Upper lobe of right lung (tissue), 1 donor: Measurements from ENCODE around the gene NSF. TPM values are rescaled to one million over a fixed set of nuclear protein-coding genes. Genes with fewer than 3 reads are reported as not detected.
A peak's percentile ranks its signal among the peaks of the same experiment; 100 is the strongest.

Experiments
- ATAC-seq: fragments of 200-7000 bp; cut with Tn5 transposase; one replicate; pipeline ENCODE4 v1.9.1; 2020; ENCODE audit warnings: mild to moderate bottlenecking, moderate library complexity
- DNase-seq: peaks from one replicate; pipeline ENCODE4 v3.0.0-alpha.2; 2020
- H3K27ac ChIP-seq: fragments of 200-600 bp; one replicate; pipeline ENCODE4 v1.8.0; 2022
- H3K27me3 ChIP-seq: fragments of 200-600 bp; one replicate; pipeline ENCODE4 v1.8.0; 2022; ENCODE audit warnings: mild to moderate bottlenecking
- H3K36me3 ChIP-seq: fragments of 200-600 bp; one replicate; pipeline ENCODE4 v1.8.0; 2022
- H3K4me1 ChIP-seq: fragments of 200-600 bp; one replicate; pipeline ENCODE4 v1.8.0; 2022
- H3K4me3 ChIP-seq: fragments of 200-600 bp; one replicate; pipeline ENCODE4 v1.8.0; 2022; ENCODE audit warnings: mild to moderate bottlenecking
- H3K9me3 ChIP-seq: fragments of 200-600 bp; one replicate; pipeline ENCODE4 v1.8.0; 2022
- intact Hi-C: fragments of 100-400 bp; cut with DNase I; formaldehyde crosslinking; loops from one replicate; pipeline ENCODE4 v1.11.0; 2022
- total RNA-seq: library from RNA; stranded (reverse); fragmentation: NEBNext Ultra II Directional; extraction: Animal tissue kit (Norgen Biotek cat#: 25700); gene quantifications from one replicate; pipeline ENCODE4 v1.2.1, GENCODE V29; 2021
- TF ChIP-seq, protein P1 (sequence below): fragments of 200-600 bp; IDR thresholded peaks from one replicate; pipeline ENCODE4 v1.8.0; 2022; ENCODE audit warnings: antibody characterized with exemption
- donor health status: DM: no; HTN: yes; CAD: no; lungs with severe emphysema.

Gene NSF
- total RNA-seq, 1 donor from 2014 or later, result 49.6 TPM

DNA sequence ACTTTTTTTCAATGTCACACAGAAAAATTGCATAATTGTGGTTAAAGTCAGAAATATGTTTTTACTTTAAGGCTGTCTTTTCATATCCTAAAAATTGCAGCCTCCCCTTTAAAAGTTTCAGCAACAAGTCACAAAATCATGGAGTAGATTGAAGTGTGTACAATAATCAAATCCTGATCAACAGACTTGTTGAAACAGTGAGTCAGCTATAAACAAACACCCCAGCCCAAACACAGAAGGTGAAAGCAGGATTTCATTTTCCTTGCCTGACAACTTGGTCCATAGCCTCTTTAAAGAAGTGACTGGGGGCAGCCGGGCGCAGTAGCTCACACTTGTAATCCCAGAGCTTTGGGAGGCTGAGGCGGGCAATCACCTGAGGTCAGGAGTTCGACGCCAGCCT, 168.1 kb downstream of the NSF start:
- H3K4me3 ChIP-seq, result no peak overlapping the region
- ATAC-seq (peak; percentile 51), DNase-seq (no peak)
- no peaks in the 10 kb centered on the region for H3K4me1 ChIP-seq
- no peak overlapping the region for H3K27ac ChIP-seq
- H3K9me3 ChIP-seq, result no peaks in the 10 kb centered on the region
- intact Hi-C loops, result no loop called here
- TF ChIP-seq, protein P1, sequence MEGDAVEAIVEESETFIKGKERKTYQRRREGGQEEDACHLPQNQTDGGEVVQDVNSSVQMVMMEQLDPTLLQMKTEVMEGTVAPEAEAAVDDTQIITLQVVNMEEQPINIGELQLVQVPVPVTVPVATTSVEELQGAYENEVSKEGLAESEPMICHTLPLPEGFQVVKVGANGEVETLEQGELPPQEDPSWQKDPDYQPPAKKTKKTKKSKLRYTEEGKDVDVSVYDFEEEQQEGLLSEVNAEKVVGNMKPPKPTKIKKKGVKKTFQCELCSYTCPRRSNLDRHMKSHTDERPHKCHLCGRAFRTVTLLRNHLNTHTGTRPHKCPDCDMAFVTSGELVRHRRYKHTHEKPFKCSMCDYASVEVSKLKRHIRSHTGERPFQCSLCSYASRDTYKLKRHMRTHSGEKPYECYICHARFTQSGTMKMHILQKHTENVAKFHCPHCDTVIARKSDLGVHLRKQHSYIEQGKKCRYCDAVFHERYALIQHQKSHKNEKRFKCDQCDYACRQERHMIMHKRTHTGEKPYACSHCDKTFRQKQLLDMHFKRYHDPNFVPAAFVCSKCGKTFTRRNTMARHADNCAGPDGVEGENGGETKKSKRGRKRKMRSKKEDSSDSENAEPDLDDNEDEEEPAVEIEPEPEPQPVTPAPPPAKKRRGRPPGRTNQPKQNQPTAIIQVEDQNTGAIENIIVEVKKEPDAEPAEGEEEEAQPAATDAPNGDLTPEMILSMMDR, result no peak
- peaks cover 30% of the 10 kb centered on the region for H3K36me3 ChIP-seq
- H3K27me3 ChIP-seq, result no peaks in the 10 kb centered on the region

DNA sequence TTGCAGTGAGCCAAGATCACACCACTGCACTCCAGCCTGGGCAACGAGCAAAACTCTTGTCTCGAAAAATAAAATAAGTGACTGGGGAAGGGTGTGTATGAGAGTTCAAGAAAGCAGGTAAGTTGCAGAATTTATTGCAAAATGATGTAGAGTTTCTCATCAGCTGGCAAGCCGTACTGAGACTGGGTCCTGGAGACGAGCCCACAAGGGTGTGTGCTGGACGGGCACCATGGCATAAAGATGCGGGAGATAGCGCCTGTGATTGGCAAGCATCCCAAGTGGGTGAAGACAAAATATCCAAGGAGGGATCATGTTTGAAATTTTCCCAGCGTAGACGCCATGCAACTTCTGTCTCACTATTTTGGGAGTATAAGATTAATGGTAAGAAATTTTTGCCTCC, 168.7 kb downstream of the NSF start:
- Histone ChIP-seq H3K9me3 (no peaks in the 10 kb centered on the region), H3K4me1 (no peaks in the 10 kb centered on the region), H3K27me3 (no peaks in the 10 kb centered on the region), H3K36me3 (peaks cover 25% of the 10 kb centered on the region), H3K27ac (no peak overlapping the region), H3K4me3 (no peak overlapping the region)
- ATAC-seq, result no peak
- intact Hi-C loops, result no loop called here
- TF ChIP-seq, protein P1, result no peak
- no peak for DNase-seq

DNA sequence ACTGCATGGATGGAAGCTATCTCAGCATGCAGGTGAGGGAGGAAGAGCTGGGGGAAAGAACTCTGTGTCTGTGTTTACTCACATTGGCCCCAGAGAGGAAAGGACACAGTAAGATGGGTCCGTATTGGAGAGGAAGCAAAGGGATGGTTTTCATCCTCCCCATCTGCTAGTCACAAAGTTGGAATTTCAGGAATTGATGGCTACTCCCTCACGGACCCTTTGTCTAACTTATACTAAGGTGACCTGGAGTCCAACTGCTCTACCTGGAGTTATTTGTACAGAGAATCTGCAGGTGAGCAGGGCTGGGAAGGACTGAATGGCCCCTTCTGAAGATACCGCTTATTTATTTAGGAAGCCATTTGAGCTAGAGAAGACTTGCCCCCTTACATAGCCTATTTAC, 172.9 kb downstream of the NSF start:
- no peaks in the 10 kb centered on the region for H3K4me1 ChIP-seq
- DNase-seq (no peak), ATAC-seq (no peak)
- H3K27me3 ChIP-seq, result no peaks in the 10 kb centered on the region
- no peaks in the 10 kb centered on the region for H3K9me3 ChIP-seq
- no peak overlapping the region for H3K4me3 ChIP-seq
- intact Hi-C loops, result no loop called here
- H3K27ac ChIP-seq, result no peak overlapping the region
- no peaks in the 10 kb centered on the region for H3K36me3 ChIP-seq
- TF ChIP-seq, protein P1, result no peak

DNA sequence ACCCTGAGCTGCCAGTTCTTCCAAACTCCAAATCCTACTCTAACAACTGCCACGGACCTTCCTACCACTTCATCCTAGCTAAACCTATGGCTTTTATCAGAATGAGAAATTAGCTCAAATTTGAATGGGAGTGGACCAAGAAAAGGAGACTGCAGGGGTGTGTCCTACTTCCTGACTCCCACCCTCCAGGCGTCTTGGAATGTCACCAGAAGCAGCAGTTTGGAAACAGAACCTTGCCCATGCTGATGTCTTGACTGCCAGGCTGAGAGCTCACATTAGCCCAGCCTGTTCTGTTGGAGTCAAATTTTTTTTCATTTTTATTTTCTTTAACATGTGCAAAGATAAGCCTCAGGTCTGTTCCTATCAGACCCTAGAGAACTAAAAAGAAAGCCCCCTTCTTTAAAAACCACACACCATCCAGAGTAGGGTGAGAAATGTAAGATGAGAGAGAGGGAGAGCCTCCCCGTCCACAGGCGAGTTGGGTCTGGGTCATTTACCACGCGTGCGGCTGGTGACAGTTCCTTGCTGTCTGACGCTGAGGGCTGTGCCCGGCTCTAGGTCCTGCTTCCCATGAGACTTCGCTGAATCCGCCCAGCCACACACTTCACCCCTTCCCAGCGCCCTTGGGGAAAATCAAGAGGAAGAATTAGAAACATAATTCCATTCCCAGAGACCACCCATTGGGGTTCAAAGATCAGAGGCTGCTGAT, 173.7 kb downstream of the NSF start:
- no peak for ATAC-seq
- no peak for DNase-seq
- Histone ChIP-seq H3K27me3 (no peaks in the 10 kb centered on the region), H3K4me1 (no peaks in the 10 kb centered on the region), H3K4me3 (no peak overlapping the region), H3K36me3 (no peaks in the 10 kb centered on the region), H3K27ac (no peak overlapping the region), H3K9me3 (no peaks in the 10 kb centered on the region)
- intact Hi-C loops, result no loop called here
- TF ChIP-seq, protein P1, result no peak

DNA sequence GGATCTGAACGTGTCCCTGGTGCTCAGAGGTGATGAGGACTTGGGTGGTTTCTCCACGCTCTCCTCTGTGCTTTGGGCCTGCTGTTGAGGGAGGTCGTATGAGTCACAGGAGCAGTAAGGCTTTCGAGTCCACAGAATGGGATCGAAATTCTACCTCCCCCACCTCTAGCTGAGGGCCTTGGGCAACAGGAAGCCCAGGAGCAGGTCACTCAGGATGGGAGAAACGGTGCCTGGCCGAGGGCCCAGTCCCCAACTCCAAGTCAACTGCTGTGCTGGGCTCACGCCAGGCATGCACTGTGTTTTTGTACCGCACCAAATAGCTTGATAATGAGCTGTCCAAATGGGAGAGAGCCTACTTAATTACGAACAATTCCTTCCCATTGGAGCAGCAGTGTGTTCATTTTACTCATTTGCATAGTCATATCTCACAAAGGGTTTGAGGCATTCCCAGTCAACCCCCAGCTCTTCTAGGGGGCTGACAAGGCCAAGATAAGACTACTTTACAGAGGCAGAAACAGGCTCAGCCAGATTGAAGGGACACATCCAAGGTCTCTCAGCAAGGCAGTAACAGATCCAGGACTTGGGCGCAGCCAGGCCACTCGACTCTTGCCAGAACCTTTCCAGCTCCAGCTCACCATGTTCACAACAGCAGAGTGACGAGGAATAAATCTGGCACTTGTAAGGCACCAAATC, 174.4 kb downstream of the NSF start:
- H3K9me3 ChIP-seq, result no peaks in the 10 kb centered on the region
- intact Hi-C loops, result no loop called here
- DNase-seq, result peak; percentile 87
- no peak overlapping the region for H3K4me3 ChIP-seq
- ATAC-seq, result peak; percentile 82
- TF ChIP-seq, protein P1, result no peak
- H3K4me1 ChIP-seq, result no peaks in the 10 kb centered on the region
- H3K27ac ChIP-seq, result no peak overlapping the region
- H3K27me3 ChIP-seq, result no peaks in the 10 kb centered on the region
- no peaks in the 10 kb centered on the region for H3K36me3 ChIP-seq
